Measurements from ENCODE around the gene C2CD5.

C2CD5 gene

GRCh38 chr12:22544038-22544979, at the start of gene C2CD5:
C2CD5 (minus strand) TSS chr12:22544542; CDS start chr12:22544150, 392 bp downstream.
- Histone ChIP-seq H3K9ac (ENCODE audit: low read length) (peak within 1 kb of the TSS; percentile 90), H3K4me2 (ENCODE audit: low read depth, low read length, poor library complexity, severe bottlenecking) (peak within 1 kb of the TSS; percentile 80), H3F3A (ENCODE audit: insufficient read depth) (0 out of 2 replicates have a peak, but pooled peaks cover 6% of the 10 kb centered on the region), H3K27me3 (ENCODE audit: low read length) (no peaks in the 10 kb centered on the region), H3K9me2 (replicated peaks; ENCODE audit: insufficient read depth, low read length) (no peaks in the 10 kb centered on the region), H3K9me3 (ENCODE audit: insufficient read depth, low read length) (no peaks in the 10 kb centered on the region), H2AFZ (ENCODE audit: low read depth, low read length, severe bottlenecking) (peak within 1 kb of the TSS; percentile 98), H3K27ac (ENCODE audit: low read depth, low read length) (peak within 1 kb of the TSS; percentile 60), H3K79me2 (ENCODE audit: insufficient read depth, low read length) (peaks cover 19% of the 10 kb centered on the region; the same call in 1 of the 2 replicates), H3K4me3 (ENCODE audit: insufficient read depth, low read length, poor library complexity, severe bottlenecking) (peak within 1 kb of the TSS; percentile 89), H3K36me3 (ENCODE audit: low read length) (no peaks in the 10 kb centered on the region; the same call in 1 of the 2 replicates), H4K20me1 (ENCODE audit: low read depth, low read length) (no peaks in the 10 kb centered on the region)
- TF ChIP-seq EZH2phosphoT487 (conservative IDR thresholded peaks at IDR 0.05; ENCODE audit: low read length) (no peak), CTCF (IDR thresholded peaks at IDR 0.05; ENCODE audit: insufficient read depth, low read length, poor library complexity, severe bottlenecking) (no peak)

GRCh38 chr12:22593864-22594263, 49.5 kb upstream of the C2CD5 start:
- Histone ChIP-seq H3K4me2 (ENCODE audit: low read depth, low read length, poor library complexity, severe bottlenecking) (no peak overlapping the region), H2AFZ (ENCODE audit: low read depth, low read length, severe bottlenecking) (no peak overlapping the region), H3K4me3 (ENCODE audit: insufficient read depth, low read length, poor library complexity, severe bottlenecking) (no peak overlapping the region), H3K9ac (ENCODE audit: low read length) (no peak overlapping the region), H3K9me2 (replicated peaks; ENCODE audit: insufficient read depth, low read length) (no peaks in the 10 kb centered on the region), H3K27me3 (ENCODE audit: low read length) (no peaks in the 10 kb centered on the region), H3F3A (ENCODE audit: insufficient read depth) (no peaks in the 10 kb centered on the region), H3K27ac (ENCODE audit: low read depth, low read length) (no peak overlapping the region), H3K9me3 (ENCODE audit: insufficient read depth, low read length) (no peaks in the 10 kb centered on the region), H4K20me1 (ENCODE audit: low read depth, low read length) (no peaks in the 10 kb centered on the region), H3K36me3 (ENCODE audit: low read length) (no peaks in the 10 kb centered on the region), H3K79me2 (ENCODE audit: insufficient read depth, low read length) (no peaks in the 10 kb centered on the region)
- no peak for TF ChIP-seq EZH2phosphoT487 (conservative IDR thresholded peaks at IDR 0.05; ENCODE audit: low read length)
- TF ChIP-seq CTCF (IDR thresholded peaks at IDR 0.05; ENCODE audit: insufficient read depth, low read length, poor library complexity, severe bottlenecking), result no peak

GRCh38 chr12:22588817-22589216, 44.5 kb upstream of the C2CD5 start:
- no peaks in the 10 kb centered on the region for H3K79me2 ChIP-seq (ENCODE audit: insufficient read depth, low read length)
- H3F3A ChIP-seq (ENCODE audit: insufficient read depth), result no peaks in the 10 kb centered on the region
- H4K20me1 ChIP-seq (ENCODE audit: low read depth, low read length), result no peaks in the 10 kb centered on the region
- H3K9me2 ChIP-seq (replicated peaks; ENCODE audit: insufficient read depth, low read length), result no peaks in the 10 kb centered on the region
- no peak overlapping the region for H3K27ac ChIP-seq (ENCODE audit: low read depth, low read length)
- H3K9ac ChIP-seq (ENCODE audit: low read length), result no peak overlapping the region
- no peaks in the 10 kb centered on the region for H3K36me3 ChIP-seq (ENCODE audit: low read length)
- H3K4me3 ChIP-seq (ENCODE audit: insufficient read depth, low read length, poor library complexity, severe bottlenecking), result no peak overlapping the region
- TF ChIP-seq EZH2phosphoT487 (conservative IDR thresholded peaks at IDR 0.05; ENCODE audit: low read length) (no peak), CTCF (IDR thresholded peaks at IDR 0.05; ENCODE audit: insufficient read depth, low read length, poor library complexity, severe bottlenecking) (no peak)
- H3K4me2 ChIP-seq (ENCODE audit: low read depth, low read length, poor library complexity, severe bottlenecking), result no peak overlapping the region
- no peaks in the 10 kb centered on the region for H3K9me3 ChIP-seq (ENCODE audit: insufficient read depth, low read length)
- H2AFZ ChIP-seq (ENCODE audit: low read depth, low read length, severe bottlenecking), result no peak overlapping the region
- no peaks in the 10 kb centered on the region for H3K27me3 ChIP-seq (ENCODE audit: low read length)

All from SU-DHL-6 (cell line).